ENCODE data around the gene LDLRAD4.

Gene LDLRAD4

GRCh38 chr18:13500869-13501542, 282.4 kb downstream of the LDLRAD4 start:
- DNase-seq, result no peak

DNA sequence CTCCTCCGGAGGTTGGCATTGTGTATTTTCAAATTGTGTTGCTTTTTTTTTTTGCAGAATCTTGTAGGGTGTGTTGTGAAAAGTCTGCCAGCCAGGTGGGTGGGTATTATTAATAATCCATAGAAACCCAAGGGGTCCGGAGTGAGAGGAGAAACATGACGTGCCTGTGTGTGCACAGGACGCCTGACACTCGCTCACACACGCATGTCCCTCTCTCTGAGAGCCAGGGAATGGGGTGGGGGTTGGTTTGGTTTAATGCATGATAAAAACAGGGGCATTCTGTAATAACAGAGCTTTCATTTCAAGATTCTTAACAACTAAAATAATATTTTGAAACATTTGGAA, 283.0 kb downstream of the LDLRAD4 start:
- DNase-seq, result no peak

DNA sequence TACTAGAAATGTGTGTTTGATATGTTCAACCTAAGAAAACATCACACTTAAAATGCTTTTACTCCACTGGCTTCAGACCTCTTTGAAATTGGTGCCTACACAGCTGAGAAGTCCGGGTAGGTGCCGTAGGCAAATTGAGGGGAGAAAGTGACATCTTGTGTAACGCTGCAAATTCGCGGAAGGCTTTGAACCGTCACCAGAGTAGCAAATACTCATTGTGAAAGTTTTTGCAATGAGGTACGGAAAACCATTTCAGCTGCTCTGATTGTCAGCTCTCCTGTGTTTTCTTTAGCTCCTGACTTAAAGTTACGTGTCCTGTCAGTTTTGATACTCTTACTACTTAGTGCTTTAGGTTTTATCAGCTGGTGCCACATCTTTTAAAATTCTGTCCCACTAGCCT, 283.3 kb downstream of the LDLRAD4 start:
- DNase-seq, result no peak

GRCh38 chr18:13502585-13502984, 284.0 kb downstream of the LDLRAD4 start:
- no peak for DNase-seq

- no peak for DNase-seq
Measured at GRCh38 chr18:13503836-13504235, 285.3 kb downstream of the LDLRAD4 start.

DNA sequence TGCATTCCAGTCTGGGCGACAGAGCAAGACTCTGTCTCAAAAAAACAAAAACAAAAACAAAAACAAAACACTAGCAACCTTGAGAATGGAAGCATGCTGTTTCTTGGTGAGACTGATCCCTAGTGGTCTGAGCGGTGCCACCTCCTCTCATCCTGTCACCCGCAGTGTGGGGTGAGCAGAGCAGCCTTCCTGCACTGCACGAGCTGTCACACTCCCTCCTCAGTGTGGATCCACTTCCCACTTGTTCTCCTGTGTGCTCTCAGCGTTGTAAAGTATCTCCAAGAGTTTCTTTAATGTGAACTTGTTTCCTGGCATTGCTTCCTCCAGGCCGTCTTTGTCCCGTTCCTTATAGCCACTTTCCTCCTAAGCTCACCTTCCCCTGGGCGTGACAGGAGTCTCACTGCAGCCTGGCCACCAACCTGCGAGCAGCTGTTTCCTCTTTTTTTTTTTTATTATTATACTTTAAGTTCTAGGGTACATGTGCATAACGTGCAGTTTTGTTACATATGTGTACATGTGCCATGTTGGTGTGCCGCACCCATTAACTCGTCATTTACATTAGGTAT, 287.3 kb downstream of the LDLRAD4 start:
- DNase-seq, result no peak

DNA sequence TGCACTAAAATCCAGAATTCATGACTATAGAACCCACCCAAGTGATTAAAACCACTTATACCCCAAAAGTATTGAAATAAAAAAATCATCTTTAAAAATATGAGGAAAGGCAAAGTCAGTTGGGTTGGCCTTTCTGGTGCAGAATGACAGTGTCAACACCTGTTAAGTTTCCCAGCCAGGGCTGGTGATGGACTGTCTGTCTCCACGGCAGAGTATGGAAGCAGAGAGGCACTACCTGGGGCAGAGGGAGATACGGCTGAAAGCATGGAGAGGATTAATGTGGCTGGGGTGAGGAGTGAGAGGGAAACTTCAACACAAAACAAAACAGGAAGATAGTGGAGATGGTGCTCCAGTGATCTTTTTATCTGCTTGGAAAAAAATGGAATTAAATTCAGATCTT, 292.0 kb downstream of the LDLRAD4 start:
- DNase-seq, result no peak

- no peak for DNase-seq
Measured at GRCh38 chr18:13511961-13512577, 293.5 kb downstream of the LDLRAD4 start.

DNA sequence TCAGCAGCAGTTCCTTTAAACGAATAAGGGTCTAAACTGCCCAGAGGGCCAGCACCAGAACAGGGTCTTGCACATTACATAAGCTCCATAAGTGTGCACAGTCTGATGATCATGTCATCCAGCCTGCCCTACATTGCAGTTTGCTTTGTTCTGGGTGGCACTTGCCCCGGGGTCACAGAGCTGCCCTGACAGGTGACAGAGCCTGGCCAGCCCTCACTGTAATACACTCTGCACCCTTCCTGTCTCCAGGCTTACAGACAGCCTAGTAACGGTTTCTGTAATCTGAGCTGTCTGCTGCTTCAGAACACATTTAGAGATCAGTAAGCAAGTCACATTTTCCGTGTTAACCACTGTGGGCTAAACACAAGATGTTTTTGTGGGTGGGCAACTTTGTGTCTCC, 294.5 kb downstream of the LDLRAD4 start:
- DNase-seq, result no peak

DNA sequence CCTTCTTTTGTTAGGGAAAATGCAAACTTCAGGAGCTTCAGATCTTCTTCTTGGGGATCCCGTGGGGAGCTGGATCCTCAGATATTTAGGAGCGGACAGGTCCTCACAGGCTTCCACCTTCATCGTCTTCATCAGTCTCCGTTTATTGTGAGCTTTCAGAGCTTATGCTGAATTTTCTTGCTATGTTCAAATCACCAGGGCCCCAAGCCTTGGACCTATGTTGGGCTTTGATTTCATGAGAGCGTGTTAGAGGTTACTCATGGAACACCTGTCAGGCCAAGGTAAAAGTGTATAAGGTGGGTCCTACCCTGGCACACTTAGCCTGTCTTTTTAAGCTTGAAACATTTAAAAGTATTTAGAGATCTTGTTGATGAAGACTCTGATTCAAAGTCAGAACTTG, 294.9 kb downstream of the LDLRAD4 start:
- DNase-seq, result no peak

GRCh38 chr18:13514558-13514957, 296.0 kb downstream of the LDLRAD4 start:
- DNase-seq, result no peak

DNA sequence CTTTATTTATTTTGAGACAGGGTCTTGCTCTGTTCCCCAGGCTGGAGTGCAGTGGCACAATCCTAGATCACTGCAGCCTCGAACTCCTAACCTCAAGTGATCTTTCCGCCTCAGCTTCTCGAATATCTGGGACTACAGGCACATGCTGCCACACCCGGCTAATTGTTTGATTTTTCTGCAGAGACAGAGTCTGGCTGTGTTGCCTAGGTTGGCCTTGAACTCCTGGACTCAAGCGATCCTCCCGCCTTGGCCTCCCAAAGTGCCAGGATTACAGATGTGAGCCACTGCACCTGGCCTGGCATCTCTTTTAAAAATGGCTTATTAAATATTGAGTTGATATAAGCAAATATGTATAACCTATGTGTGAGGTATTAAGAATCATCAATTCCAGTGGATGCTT, 298.3 kb downstream of the LDLRAD4 start:
- no peak for DNase-seq

DNA sequence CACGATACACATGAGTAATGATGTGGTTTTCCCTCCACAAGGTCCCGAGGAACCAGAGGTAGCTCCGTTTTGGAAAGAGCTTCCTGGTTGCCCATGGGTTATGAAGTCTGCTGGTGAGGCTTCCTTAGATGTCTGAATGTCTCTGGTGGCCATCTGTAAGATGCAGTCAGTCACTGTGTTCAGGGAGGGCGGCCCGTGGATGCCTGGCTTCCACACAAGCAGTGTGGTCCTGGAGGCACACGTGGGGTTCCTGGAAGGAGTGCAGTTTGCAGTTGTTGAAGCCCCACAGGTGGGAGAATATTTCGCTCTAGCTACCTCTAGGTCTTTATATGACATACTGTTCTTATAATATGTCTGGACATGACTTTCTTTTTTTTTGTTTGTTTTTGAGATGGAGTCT, 298.8 kb downstream of the LDLRAD4 start:
- DNase-seq, result no peak

- no peak for DNase-seq
Measured at GRCh38 chr18:13518382-13518781, 299.8 kb downstream of the LDLRAD4 start.

GRCh38 chr18:13520306-13520705, 301.7 kb downstream of the LDLRAD4 start:
- no peak for DNase-seq

DNA sequence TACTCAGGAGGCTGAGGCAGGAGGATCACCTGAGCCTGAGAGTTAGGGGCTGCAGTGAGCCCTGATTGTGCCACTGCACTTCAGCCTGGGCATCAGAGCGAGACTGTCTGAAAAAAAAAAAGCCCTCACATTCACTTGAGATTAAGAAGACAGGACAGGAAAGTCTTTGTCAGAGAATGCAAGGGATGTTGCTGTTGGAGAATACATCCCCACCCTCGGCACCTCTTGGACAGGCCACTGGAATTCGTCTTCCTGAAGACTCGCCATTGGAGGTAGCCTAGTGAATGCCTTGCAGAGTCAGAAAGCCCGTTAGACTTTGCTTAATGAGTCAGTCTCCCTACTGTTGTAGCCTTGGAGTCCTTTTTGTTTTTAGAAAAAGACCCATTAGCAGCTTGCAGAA, 302.2 kb downstream of the LDLRAD4 start:
- no peak for DNase-seq

DNA sequence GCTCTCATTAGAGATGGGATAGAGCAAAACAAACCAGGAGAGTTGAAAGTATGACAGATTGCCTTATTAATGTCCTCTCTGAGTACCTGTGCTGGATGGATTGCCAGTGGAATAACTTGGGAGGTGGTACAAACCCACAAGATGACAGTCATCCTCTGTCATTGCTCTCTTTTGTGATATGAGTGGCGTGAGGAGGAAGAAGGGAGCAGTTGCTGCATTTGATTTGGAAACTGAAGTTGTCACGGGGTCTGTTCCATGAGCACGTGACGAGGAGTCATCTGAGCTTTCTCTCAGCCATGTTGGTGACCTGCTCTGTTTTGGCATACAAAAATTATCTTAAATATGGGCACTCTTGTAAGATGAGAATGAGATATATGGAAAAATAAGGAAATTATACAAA, 302.9 kb downstream of the LDLRAD4 start:
- DNase-seq, result no peak

DNA sequence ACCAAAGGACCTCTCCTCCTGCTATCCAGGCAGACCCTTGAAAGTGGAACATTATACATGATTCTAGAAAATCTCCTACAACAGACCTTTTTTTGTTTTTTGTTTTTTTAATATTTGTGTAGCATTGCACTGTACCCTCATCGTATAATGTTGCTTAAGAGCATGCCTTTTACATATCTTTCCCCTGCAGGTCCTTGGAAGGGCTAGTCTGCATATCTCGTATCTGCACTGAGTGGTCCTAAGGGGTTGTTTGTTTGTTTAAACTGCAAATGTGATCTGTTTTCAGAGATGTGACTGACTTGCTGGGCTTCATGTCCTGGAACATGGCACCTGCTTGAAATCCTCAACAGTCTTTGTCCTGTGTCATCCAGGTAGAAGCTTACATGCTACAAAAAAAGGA, 303.7 kb downstream of the LDLRAD4 start:
- no peak for DNase-seq

DNA sequence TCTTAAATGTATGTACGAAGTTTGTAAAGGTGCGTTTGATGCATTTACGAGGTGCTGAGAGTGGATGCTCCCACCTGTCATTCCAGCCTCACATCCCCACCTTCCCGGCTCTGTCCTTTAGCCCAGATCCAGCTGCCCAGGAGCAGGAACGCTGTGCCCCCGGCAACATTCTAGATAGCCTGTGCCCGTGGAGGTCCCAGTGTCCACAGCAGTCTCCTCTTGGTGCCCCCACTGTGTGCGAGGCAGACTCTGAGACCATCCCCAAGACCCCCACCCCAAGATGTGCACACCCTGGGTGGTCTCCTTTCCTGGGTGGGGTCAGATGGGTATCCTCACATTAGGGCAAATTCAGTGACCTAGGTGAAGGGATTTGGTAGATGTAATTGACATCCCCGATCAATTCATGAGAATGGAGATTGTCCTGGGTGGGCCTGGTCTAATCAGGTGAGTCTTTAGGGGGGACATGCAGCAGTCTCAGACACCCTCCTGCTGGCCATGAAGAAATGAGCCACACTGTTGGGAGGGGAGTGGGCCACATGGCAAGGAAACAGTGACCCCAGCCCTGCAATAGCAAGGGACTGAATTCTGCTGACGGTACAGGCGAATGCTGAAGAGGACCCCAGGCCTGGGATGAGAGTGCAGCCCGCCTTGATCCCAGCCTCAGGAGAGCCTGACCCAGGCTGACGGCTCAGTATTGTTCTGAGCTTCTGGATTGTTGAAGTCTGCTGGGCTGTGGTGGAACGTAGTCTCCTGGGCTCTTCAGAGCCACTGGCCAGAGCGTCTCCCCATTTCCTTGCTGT, 304.5 kb downstream of the LDLRAD4 start:
- no peak for DNase-seq

DNA sequence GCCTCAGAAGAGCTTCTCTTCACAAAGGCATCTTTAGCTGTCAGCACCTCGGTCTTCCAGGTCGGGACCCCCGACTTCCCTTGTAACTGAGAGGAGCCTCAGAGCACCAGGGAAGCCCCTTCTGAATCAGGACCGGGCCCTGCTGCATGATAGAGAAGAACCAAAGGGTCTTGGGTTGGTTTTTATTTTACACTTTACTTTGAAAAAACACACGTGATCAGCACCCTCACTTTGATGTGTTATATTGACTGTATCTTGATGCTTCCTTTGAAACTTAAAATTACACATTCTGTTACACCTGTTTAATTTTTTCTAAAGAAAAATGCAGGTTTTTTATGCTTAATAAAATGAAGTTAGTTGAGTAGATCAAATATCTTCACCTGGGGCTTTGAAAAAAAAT, 305.5 kb downstream of the LDLRAD4 start:
- no peak for DNase-seq

DNA sequence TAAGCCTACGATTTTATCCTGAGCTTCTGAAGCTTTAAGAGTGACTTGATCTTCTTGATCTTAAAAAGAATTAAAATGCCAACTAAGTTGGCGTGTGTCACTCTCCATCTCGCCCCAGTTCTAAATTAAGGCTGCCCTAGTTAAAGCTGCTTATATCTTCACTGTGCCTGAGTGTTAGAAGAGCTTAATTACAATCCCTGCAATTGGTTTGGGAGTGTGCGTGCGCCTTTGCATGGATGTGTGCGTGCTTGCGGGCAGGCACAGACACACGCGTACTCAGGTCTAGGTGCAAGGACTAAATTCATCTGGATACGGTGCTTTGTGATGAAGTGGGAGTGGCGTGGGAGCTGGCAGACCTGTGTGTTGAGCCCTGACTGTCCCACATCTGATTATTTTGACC, 306.3 kb downstream of the LDLRAD4 start:
- DNase-seq, result no peak

DNA sequence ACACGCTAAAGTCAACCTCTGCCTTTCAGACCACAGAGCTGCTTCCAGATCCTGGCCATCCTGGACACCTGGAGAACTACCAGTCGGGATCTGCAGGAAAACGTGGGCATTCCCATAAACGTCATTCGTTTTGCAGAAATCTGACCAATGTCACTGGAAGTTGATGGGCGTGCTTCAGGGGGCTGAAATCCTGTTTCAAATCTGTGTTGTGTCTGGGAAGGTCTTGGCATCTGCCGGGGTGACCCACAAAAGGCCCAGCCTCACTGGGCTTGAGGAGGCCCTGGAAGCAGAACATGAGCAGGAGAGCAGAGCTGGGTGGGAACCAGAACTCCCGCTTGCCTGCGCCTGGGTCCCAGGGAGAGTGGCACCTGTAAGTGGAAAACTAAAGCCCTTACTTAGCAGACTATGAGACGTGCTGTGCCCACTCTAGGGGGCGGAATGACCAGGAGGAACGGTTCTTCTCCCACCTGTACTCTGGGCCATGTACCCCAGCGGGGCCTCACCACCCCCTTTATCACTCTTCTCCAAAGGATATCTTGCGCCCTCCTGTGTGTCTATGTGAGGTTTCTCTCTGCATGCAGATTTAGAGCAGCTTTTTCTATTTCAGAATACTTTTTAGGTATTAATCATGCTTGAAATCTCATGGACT, 306.9 kb downstream of the LDLRAD4 start:
- DNase-seq, result no peak

DNA sequence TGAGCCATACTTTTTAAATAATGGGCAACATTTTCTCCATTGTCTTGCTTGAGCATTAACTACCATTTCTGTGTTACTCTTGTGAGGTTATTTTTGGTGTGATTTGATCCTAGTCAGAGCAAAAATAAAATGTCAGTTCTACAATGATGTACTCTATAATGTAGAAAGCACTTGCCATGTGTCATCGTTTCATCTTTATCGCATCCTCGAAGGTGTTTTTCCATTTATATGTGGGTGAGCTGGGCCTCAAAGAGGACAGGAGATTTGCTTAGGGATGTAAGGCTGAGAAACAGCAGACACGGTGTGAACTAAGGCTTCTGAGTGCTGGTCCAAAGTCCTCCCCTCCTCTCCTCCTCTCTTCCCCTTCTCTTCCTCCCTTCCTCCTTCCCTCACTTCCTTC, 308.0 kb downstream of the LDLRAD4 start:
- no peak for DNase-seq

- DNase-seq, result no peak
Measured at GRCh38 chr18:13527256-13527655, 308.7 kb downstream of the LDLRAD4 start.

All from CD4-positive, alpha-beta T cell treated with Interleukin-1 beta for 1 hour (primary cell).